Measurements from ENCODE around the gene PRICKLE4. TPM values are rescaled to one million over a fixed set of nuclear protein-coding genes. Genes with fewer than 3 reads are reported as not detected.

Gene PRICKLE4
- total RNA-seq, 1 experiment from 2014 or later, result 1.5 TPM

GRCh38 chr6:41785254-41785653, 4.7 kb downstream of the PRICKLE4 start (continued):
- no peak for TF ChIP-seq PRDM15 (CRISPR knock-in tag; IDR thresholded peaks at IDR 0.05)
- TF ChIP-seq AFF4 (CRISPR knock-in tag; IDR thresholded peaks at IDR 0.05; ENCODE audit: borderline replicate concordance), result no peak
- TF ChIP-seq ZNF532 (CRISPR knock-in tag; IDR thresholded peaks at IDR 0.05; ENCODE audit: borderline replicate concordance), result no peak
- no peak for TF ChIP-seq EMX1 (CRISPR knock-in tag; IDR thresholded peaks at IDR 0.05)

- TF ChIP-seq E2F1 (CRISPR knock-in tag; IDR thresholded peaks at IDR 0.05) (no peak), KAT7 (CRISPR knock-in tag; IDR thresholded peaks at IDR 0.05; ENCODE audit: borderline replicate concordance) (0 out of 2 replicates have a peak, but pooled peaks have one; percentile 16)
- ChIA-PET CTCF (interaction anchor here (0.7 to 4.7 kb wide), 55 partner anchors 8 to 603 kb away, joined by 3 to 71 read pairs (median 6); partner anchors contain the start of genes BYSL, CCND3, MED20 and TAF8), POLR2A (interaction anchor here (0.5 to 2.0 kb wide), 6 partner anchors 110 to 1003 kb away, joined by 3 to 9 read pairs (median 4); partner anchors contain the start of gene TAF8)
- DNase-seq (ENCODE audit: low spot score) (peak; percentile 49), ATAC-seq (peak; percentile 18)
- Mint-ChIP-seq H3K27ac (no peak overlapping the region), H3K9me3 (no peaks in the 10 kb centered on the region), H3K36me3 (peaks cover 16% of the 10 kb centered on the region), H3K4me1 (peaks cover 32% of the 10 kb centered on the region), H3K4me3 (peak overlapping the region; percentile 96), H3K27me3 (ENCODE audit: low read depth) (peaks cover 53% of the 10 kb centered on the region)
These were observed 5.3 kb downstream of the PRICKLE4 start for GRCh38 chr6:41785689-41786450.
